T-helper 2 cell treated with Interferon-gamma antibody and Interleukin-4, amounts not matched to agents 100 ng/mL and 5 ng/mL, for 36 hours (primary cell): ENCODE measurements around the gene WDR81. TPM values are rescaled to one million over a fixed set of nuclear protein-coding genes. Genes with fewer than 3 reads are reported as not detected.
"Not testable (repeated sequence)": the region's sequence is repeated elsewhere in the genome, so short reads cannot be mapped to it uniquely, and the experiment has no call there.

Experiments used
- intact Hi-C: fragments of 100-400 bp; cut with micrococcal nuclease; formaldehyde crosslinking; loops from one replicate; pipeline ENCODE4 v1.15.1; 2023
- total RNA-seq: library from RNA; stranded (reverse); gene quantifications from 2 replicates; pipeline ENCODE4 v1.2.3, GENCODE V29; 2022

Gene WDR81
- total RNA-seq = 41.0 and 42.4 TPM in 2 replicates

- intact Hi-C loops = loop anchor here (2.0 to 5.0 kb wide), 2 partner anchors 58 to 148 kb away; no protein-coding TSS in a partner anchor
Observed at GRCh38 chr17:1724351-1724868, at the start of gene WDR81. TSS of gene WDR81 (plus strand) at chr17:1724704. CDS start at chr17:1724960, 256 bp downstream.

GRCh38 chr17:1676401-1676800 lies 48.1 kb upstream of the WDR81 start:
- intact Hi-C loops = no loop called here

GRCh38 chr17:1683459-1683858 lies 41.0 kb upstream of the WDR81 start:
- intact Hi-C loops = no loop called here

DNA sequence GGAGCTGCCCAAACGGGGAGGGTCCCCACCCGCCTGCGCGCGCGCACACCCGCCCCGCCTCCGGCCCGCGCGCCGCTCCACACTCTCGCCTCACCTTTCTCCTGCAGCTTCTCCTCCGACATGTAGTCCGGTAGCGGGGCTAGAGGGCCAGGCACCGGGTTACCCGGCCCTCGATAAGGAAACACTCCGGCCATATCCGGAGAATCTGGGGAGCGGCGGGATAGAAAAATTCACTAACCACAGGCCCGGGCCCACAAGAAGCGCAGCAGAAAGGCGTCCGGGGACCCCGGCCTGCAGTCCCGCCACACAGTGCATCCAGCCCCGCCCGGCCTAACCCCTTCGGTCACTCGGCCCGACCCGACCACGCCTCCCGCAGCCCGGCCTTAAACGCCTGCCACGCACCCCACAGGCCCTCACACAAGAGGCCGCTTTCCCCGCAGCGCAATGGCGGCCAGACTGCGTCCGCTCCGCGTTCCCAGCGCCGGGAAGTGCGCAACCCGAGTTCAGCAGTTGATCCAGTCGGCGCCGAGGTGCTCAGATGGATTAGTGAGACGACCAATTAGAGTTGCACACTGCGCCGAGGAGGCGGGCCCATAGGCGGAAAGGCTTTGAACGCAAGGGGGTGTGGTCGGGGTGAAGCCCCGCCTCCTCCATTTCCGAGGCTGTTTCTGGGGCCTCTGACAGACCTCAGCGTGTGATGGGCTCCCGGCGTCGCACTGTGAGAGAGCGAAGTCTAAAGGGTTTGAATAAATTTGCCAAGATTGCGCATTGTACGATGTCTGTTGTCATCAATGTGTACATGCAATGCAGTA lies 39.9 kb upstream of the WDR81 start, which contains the start of gene PRPF8:
TSS of gene PRPF8 (minus strand) at position 490 of the 812 bp plus-strand sequence. CDS start at position 194, 296 bp downstream.
- intact Hi-C loops = loop anchor here (1.0 to 2.0 kb wide), 3 partner anchors 32 to 346 kb away; partner anchors contain the start of genes DPH1 and RILP

- intact Hi-C loops = no loop called here
Observed at GRCh38 chr17:1686086-1686485, 38.4 kb upstream of the WDR81 start.

- intact Hi-C loops = not testable (repeated sequence)
Observed at GRCh38 chr17:1688405-1688804, 36.1 kb upstream of the WDR81 start.

- intact Hi-C loops = no loop called here
Observed at GRCh38 chr17:1690544-1691221, 33.8 kb upstream of the WDR81 start.

DNA sequence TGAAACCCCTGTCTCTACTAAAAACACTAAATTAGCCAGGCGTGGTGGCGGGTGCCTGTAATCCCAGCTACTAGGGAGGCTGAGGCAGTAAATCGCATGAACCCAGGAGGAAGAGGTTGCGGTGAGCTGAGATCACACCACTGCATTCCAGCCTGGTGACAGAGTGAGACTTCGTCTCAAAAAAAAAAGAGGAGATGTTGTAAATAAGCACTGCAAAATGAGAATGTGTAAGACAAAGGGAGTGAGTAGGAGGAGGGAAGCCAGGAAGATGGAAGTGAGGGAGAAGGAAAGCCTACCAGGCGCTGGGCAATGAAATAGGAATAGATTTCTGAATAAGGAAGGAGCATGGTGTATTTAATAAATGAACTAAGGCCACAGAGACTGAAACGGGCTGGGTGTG lies 31.2 kb upstream of the WDR81 start:
- intact Hi-C loops = no loop called here

DNA sequence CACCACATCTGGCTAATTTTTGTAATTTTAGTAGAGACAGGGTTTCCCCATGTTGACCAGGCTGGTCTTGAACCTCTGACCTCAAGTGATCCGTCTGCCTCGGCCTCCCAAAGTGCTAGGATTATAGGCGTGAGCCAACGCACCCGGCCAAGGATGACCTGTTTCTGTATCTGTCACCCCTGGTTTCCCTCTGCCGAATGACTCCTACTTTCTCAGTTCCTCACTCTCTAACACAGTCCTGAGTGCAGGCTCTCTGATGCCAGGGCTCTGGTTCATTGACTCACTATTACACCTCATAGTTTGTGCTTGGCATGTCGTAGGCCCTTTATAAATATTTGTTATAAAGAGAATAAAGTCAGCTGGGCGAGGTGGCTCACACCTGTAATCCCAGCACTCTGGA lies 29.1 kb upstream of the WDR81 start:
- intact Hi-C loops = no loop called here

DNA sequence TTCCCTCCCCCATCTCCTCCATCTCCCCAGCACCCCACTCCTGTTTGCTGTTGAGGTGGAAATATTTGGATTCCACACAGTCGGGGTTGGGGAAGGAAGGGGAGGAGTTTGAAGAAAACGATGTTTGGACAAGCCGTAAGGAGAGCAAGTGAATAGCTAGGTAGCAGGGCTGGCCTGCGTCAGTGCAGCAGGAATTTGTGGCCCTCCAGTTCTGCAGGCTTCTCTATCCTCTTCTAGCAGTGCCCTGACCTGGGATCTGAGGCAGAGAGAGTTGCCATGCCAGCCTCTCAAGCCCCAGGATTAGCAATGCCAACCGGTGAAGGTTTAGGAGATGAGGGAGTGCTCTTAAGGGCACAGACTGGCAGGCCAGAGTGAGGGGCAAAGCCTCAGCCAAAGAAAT lies 26.8 kb upstream of the WDR81 start:
- intact Hi-C loops = no loop called here

GRCh38 chr17:1699891-1700290 lies 24.6 kb upstream of the WDR81 start:
- intact Hi-C loops = not testable (repeated sequence)

DNA sequence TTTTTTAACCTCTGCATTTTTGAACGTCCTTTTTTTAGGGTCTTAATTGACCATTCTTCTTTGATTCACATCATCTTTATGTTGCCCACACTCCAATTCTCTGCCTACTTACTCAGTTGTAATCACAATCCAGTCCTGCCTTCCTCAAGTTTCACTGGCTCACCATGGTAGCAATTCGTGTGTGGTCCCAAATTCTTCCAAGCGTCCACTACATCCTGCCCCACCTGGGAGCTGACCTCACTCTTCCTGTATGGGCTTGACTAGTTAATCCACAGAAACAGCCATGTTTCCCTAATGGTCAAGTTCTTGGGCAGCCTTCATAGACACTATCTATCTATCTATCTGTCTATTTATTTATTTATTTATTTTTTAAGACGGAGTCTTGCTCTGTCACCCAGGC lies 21.4 kb upstream of the WDR81 start:
- intact Hi-C loops = no loop called here

GRCh38 chr17:1705004-1705403 lies 19.5 kb upstream of the WDR81 start:
- intact Hi-C loops = no loop called here

- intact Hi-C loops = no loop called here
Observed at GRCh38 chr17:1707107-1707506, 17.4 kb upstream of the WDR81 start.

- intact Hi-C loops = not testable (repeated sequence)
Observed at GRCh38 chr17:1708791-1709346, 15.6 kb upstream of the WDR81 start.

DNA sequence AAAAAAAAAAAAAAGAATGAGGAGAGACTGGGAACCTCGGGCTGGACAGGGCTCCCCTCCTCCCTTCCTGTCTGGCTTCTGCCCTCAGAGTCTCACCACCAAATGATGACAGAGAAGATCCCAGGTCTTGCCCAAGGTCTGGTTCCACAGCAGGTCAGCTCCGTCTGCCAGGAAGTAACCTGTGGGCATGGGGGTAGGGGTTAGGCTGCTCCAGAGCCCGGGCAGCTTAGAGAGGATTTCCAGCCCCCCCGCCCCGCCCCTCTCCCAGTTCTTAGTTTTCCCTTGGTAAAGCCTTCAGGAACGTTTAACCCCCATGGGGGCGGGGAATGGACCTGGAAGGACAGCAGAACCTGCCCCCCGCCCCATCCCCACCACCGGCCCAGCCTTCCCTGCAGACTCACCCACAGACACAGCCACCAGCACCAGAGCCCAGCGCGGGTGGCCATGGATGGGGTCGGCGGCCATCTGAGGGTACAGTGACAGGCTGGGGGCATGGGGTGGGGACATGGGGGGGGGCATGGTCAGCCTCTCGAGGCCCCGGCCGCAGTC lies 15.0 kb upstream of the WDR81 start:
- intact Hi-C loops = no loop called here

DNA sequence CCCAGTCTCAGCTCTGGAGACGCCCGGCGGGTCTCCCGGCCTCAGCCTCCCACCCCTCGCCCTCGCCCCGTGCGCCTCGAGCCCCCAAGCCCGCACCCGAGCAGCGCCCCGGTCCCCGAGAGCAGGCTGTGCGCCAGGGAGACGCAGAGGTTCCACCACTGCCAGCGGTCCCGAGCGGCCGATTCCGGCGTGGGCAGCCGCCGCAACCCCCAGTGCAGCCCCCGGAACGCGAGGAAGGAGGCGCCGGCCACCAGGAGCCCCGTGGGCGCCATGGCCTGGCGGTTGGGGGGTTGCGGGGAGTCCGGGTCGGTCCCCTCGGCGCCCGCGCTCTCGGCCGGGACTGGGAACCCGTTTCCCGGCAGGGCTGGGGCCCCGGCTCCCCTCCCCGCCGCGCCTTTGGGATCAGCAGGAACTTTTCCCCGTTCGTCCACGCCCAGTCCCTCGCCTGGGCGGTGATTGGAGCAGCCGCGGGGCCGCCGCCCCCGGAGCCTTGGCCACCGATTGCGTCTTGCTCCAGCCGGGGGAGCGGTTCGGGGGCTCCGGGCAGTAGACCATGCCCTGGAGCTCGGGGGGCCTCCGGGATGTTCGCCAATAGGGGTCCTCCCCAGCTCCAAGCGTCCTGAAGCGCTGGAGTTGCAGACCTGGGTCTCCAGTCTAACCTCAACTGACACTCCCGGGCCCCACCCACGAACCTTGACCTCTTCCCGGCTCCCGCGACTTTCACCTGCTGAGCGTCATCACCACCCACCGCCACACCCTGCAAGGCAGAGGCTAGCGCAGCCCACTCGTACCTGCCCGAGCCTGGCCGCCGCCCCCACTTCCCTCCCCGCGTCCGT lies 14.3 kb upstream of the WDR81 start, which contains the start of gene TLCD2:
TSS of gene TLCD2 (minus strand) at position 407 of the 836 bp plus-strand sequence. CDS start at position 272, 135 bp downstream.
- intact Hi-C loops = no loop called here

- intact Hi-C loops = no loop called here
Observed at GRCh38 chr17:1710807-1711553, 13.5 kb upstream of the WDR81 start.

DNA sequence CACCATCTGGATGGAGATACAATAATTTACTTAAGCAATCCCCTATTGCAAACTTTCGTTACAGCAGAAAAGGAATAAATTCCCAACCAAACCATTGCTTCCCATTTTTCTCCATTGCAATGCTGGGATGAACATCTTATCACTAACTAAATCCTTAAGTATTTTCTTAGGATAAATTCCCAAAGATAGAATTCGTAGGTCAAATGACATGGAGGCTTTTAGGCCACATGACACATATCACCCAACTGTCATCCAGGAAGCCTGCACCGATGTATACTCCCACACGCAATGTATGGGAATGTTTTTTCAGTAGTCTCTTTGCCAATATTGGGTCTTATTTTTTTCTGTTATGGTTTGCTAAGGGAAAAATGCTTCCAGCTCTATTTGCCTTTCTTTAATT lies 12.7 kb upstream of the WDR81 start:
- intact Hi-C loops = no loop called here

GRCh38 chr17:1712271-1712670 lies 12.2 kb upstream of the WDR81 start:
- intact Hi-C loops = no loop called here
